NCI-H82 treated with DMSO at 0.1 percent for 48 hours (cell line): ENCODE data around the gene SYCE1.
"Not testable (repeated sequence)": the region's sequence is repeated elsewhere in the genome, so short reads cannot be mapped to it uniquely, and the experiment has no call there.

ENCODE experiments used
- DNase-seq: peaks from one replicate; lab custom pipeline; 2025; ENCODE audit not compliant: unreplicated experiment; lab: John Stamatoyannopoulos, UW

The SYCE1 gene

GRCh38 chr10:133565441-133566294, at the start of gene SYCE1:
Gene SYCE1 (minus strand): TSS chr10:133565583. CDS start chr10:133565529, 54 bp downstream.
- no peak for DNase-seq

GRCh38 chr10:133614830-133615580, 49.6 kb upstream of the SYCE1 start:
- DNase-seq = no peak

- DNase-seq = no peak
Measured at GRCh38 chr10:133613699-133614098, 48.3 kb upstream of the SYCE1 start.

- no peak for DNase-seq
Measured at GRCh38 chr10:133611079-133611478, 45.7 kb upstream of the SYCE1 start.

- DNase-seq = no peak
Measured at GRCh38 chr10:133608855-133609254, 43.5 kb upstream of the SYCE1 start.

- not testable (repeated sequence) for DNase-seq
Measured at GRCh38 chr10:133603434-133603833, 38.1 kb upstream of the SYCE1 start.

- DNase-seq = no peak
Measured at GRCh38 chr10:133600657-133601056, 35.3 kb upstream of the SYCE1 start.

GRCh38 chr10:133599869-133600268, 34.5 kb upstream of the SYCE1 start:
- DNase-seq = not testable (repeated sequence)

GRCh38 chr10:133592716-133593115, 27.3 kb upstream of the SYCE1 start:
- no peak for DNase-seq

GRCh38 chr10:133590970-133591359, 25.6 kb upstream of the SYCE1 start:
- DNase-seq = no peak

GRCh38 chr10:133590226-133590969, 25.0 kb upstream of the SYCE1 start:
- no peak for DNase-seq

- not testable (repeated sequence) for DNase-seq
Measured at GRCh38 chr10:133577037-133577436, 11.7 kb upstream of the SYCE1 start.

GRCh38 chr10:133573460-133573859, 8.1 kb upstream of the SYCE1 start:
- not testable (repeated sequence) for DNase-seq

GRCh38 chr10:133572055-133572454, 6.7 kb upstream of the SYCE1 start:
- not testable (repeated sequence) for DNase-seq

GRCh38 chr10:133569801-133570200, 4.4 kb upstream of the SYCE1 start:
- DNase-seq = not testable (repeated sequence)

GRCh38 chr10:133568831-133569527, 3.6 kb upstream of the SYCE1 start:
- not testable (repeated sequence) for DNase-seq

GRCh38 chr10:133568287-133568614, 2.9 kb upstream of the SYCE1 start:
- DNase-seq = no peak

- no peak for DNase-seq
Measured at GRCh38 chr10:133567609-133568286, 2.4 kb upstream of the SYCE1 start.

GRCh38 chr10:133567119-133567518, 1.7 kb upstream of the SYCE1 start:
- no peak for DNase-seq

GRCh38 chr10:133564816-133565215, 567 bp downstream of the SYCE1 start:
- DNase-seq = no peak
